Karpas-422 (cell line): ENCODE results near the gene PPME1. TPM values are rescaled to one million over a fixed set of nuclear protein-coding genes. Genes with fewer than 3 reads are reported as not detected.

Experiments used
- DNase-seq: peaks from one replicate; pipeline ENCODE4 v3.0.0-alpha.2; 2015
- H2AFZ ChIP-seq: fragments of 200-600 bp; sonication (generic); 2 replicates; pipeline ENCODE4 v1.6.1; 2014; ENCODE audit warnings: antibody characterized with exemption, low read length, mixed read lengths
- H3K27ac ChIP-seq: fragments of 200-600 bp; sonication (generic); 2 replicates; pipeline ENCODE4 v1.5.1; 2014; ENCODE audit warnings: mild to moderate bottlenecking, low read length, moderate library complexity
- H3K27me3 ChIP-seq: fragments of 200-600 bp; sonication (generic); 2 replicates; pipeline ENCODE4 v1.6.1; 2014; ENCODE audit warnings: low read length, mixed read lengths
- H3K36me3 ChIP-seq: fragments of 200-600 bp; sonication (generic); 2 replicates; pipeline ENCODE4 v1.6.1; 2014; ENCODE audit warnings: low read length, mixed read lengths; ENCODE audit not compliant: insufficient read depth
- H3K4me1 ChIP-seq: fragments of 200-600 bp; sonication (generic); 2 replicates; pipeline ENCODE4 v1.6.1; 2014; ENCODE audit warnings: mild to moderate bottlenecking, low read length, mixed read lengths
- H3K4me2 ChIP-seq: fragments of 200-600 bp; sonication (generic); 2 replicates; pipeline ENCODE4 v1.6.1; 2014; ENCODE audit warnings: low read length, low read depth, mild to moderate bottlenecking; ENCODE audit not compliant: poor library complexity, severe bottlenecking
- H3K4me3 ChIP-seq: fragments of 200-600 bp; sonication (generic); 2 replicates; pipeline ENCODE4 v1.5.1; 2014; ENCODE audit warnings: mild to moderate bottlenecking, antibody characterized with exemption, low read length, mixed read lengths
- H3K79me2 ChIP-seq: fragments of 200-600 bp; sonication (generic); 2 replicates; pipeline ENCODE4 v1.6.1; 2014; ENCODE audit warnings: mild to moderate bottlenecking, low read length, mixed read lengths
- H3K9ac ChIP-seq: fragments of 200-600 bp; sonication (generic); 2 replicates; pipeline ENCODE4 v1.6.0; 2014; ENCODE audit warnings: low read length
- H3K9me2 ChIP-seq: fragments of 200-600 bp; sonication (generic), shearing (Covaris generic); replicated peaks from 2 replicates; pipeline ENCODE4 v1.6.0; 2014; ENCODE audit warnings: mild to moderate bottlenecking, low read length, moderate library complexity; ENCODE audit not compliant: insufficient read depth
- H3K9me3 ChIP-seq: fragments of 300-700, 200-600 bp; sonication (generic); 2 replicates; pipeline ENCODE4 v1.6.1; 2014; ENCODE audit warnings: low read length, mixed read lengths
- H4K20me1 ChIP-seq: fragments of 200-600 bp; sonication (generic); 2 replicates; pipeline ENCODE4 v1.6.1; 2014; ENCODE audit warnings: mild to moderate bottlenecking, antibody characterized with exemption, low read length, low read depth; ENCODE audit not compliant: insufficient read depth
- total RNA-seq: library from RNA; depleted of rRNA; stranded (reverse); fragments of >200 nt; shearing (Covaris generic); gene quantifications from 2 replicates; pipeline ENCODE4 v1.2.3, GENCODE V29; 2014; ENCODE audit warnings: low replicate concordance

PPME1 gene
- total RNA-seq, 1 experiment from 2014 or later, result 59.1 TPM

- DNase-seq, result no peak
- no peaks in the 10 kb centered on the region for H3K9me2 ChIP-seq
- peaks cover 17% of the 10 kb centered on the region; the same call in 1 of the 2 replicates for H3K36me3 ChIP-seq
- no peaks in the 10 kb centered on the region for H3K27me3 ChIP-seq
- no peak overlapping the region for H3K4me3 ChIP-seq
- H3K4me1 ChIP-seq, result no peaks in the 10 kb centered on the region
- H3K4me2 ChIP-seq, result no peak overlapping the region
- H2AFZ ChIP-seq, result no peak overlapping the region
- no peaks in the 10 kb centered on the region for H4K20me1 ChIP-seq
- peaks cover 69% of the 10 kb centered on the region for H3K79me2 ChIP-seq
- no peak overlapping the region for H3K9ac ChIP-seq
- no peak overlapping the region for H3K27ac ChIP-seq
- no peaks in the 10 kb centered on the region for H3K9me3 ChIP-seq
These were observed 26.5 kb upstream of the PPME1 start for GRCh38 chr11:74144592-74144991.

DNA sequence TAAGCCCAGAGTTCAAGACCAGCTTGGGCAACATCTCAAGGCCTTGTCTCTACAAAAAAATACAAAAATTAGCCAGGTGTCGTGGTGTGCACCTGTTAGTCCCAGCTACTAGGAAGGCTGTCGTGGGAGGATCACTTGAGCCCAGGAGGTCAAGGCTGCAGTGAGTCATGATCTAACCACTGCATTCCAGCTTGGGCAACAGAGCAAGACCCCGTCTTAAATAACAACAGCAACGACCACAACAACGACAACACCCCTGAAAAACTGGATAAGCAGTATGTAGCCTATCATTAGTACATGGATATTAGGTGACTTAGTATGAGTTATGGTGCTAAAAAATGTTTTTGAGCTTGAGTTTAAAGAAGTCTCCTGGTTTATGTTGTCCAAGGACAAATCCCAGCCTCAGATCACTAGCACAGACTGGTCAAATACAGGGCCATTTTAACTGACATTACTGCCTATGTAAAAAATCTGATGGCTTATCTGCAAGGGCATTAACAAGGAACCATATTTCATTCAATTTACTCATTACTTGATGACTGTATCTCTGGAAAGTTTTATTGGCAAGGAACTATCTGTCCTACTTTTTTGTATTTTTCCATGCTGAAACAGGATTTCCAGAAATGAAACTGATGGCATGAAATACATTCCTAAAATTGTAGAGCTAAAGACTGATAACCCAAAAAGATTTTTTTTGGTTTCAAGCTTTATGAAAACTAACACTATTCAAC, 23.7 kb upstream of the PPME1 start:
- Histone ChIP-seq H3K9me2 (no peaks in the 10 kb centered on the region), H3K9me3 (no peaks in the 10 kb centered on the region), H3K9ac (no peak overlapping the region), H3K4me1 (no peaks in the 10 kb centered on the region), H3K27me3 (no peaks in the 10 kb centered on the region), H3K4me3 (no peak overlapping the region), H2AFZ (no peak overlapping the region), H4K20me1 (no peaks in the 10 kb centered on the region), H3K27ac (no peak overlapping the region), H3K4me2 (no peak overlapping the region), H3K79me2 (peaks cover 69% of the 10 kb centered on the region), H3K36me3 (peaks cover 17% of the 10 kb centered on the region; the same call in 1 of the 2 replicates)
- DNase-seq, result no peak

DNA sequence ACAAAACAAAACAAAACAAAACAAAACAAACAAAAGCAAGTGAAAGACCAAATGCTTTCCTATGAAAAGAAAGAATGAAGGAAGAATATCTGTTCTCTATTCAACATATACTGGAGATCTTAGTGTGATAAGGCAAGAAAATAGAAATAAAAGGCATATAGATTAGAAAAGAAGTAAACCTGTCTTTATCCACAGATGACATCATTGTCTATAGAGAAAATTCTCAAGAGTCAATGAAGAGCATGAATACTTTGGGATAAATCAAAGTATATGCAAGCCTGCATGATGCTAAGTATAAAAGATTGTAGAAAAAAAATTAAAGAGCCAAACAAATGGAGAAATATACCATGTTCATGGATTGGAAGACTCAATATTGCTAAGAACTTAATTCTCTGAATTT, 17.9 kb upstream of the PPME1 start:
- H3K27me3 ChIP-seq, result no peaks in the 10 kb centered on the region
- H3K27ac ChIP-seq, result no peak overlapping the region
- H3K4me3 ChIP-seq, result no peak overlapping the region
- H3K9me2 ChIP-seq, result no peaks in the 10 kb centered on the region
- H3K79me2 ChIP-seq, result peaks cover 87% of the 10 kb centered on the region
- H3K4me2 ChIP-seq, result no peak overlapping the region
- DNase-seq, result no peak
- no peak overlapping the region for H2AFZ ChIP-seq
- no peaks in the 10 kb centered on the region for H3K9me3 ChIP-seq
- H3K36me3 ChIP-seq, result peaks cover 28% of the 10 kb centered on the region
- H4K20me1 ChIP-seq, result no peaks in the 10 kb centered on the region
- H3K4me1 ChIP-seq, result no peaks in the 10 kb centered on the region; the same call in 1 of the 2 replicates
- no peak overlapping the region for H3K9ac ChIP-seq

DNA sequence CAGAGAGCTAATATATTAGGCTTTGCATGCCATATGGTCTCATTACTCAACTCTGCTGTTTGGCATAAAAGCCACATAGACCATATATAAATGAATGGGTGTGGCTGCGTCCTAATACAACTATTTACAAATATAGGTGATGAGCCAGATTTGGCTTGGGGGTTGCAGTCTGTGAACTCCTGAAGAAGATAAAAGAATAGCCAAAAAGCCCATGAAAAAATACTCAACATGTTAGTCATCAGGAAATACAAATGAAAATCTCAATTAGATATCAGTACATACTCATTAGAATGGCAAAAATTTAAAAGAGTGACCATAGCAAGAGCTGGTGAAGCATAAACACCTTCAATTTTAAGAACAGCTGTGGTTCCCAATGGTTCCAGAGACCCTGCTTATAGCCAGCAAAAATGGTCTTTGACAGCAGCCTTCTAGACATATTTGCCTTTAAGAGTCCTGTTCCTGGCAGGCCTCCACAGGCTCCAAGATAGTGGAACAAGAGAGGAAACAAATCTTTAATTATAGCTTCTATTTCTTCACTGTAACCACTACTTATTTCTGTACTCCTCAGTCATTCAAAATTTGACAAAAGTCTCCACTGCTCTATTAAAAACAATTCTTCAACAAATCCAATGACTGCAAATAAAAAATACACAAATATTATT, 16.3 kb upstream of the PPME1 start:
- H3K9ac ChIP-seq, result no peak overlapping the region
- no peak overlapping the region for H3K27ac ChIP-seq
- H2AFZ ChIP-seq, result no peak overlapping the region
- DNase-seq, result no peak
- no peaks in the 10 kb centered on the region; the same call in 1 of the 2 replicates for H3K4me1 ChIP-seq
- peaks cover 84% of the 10 kb centered on the region for H3K79me2 ChIP-seq
- no peaks in the 10 kb centered on the region for H3K27me3 ChIP-seq
- H3K4me2 ChIP-seq, result no peak overlapping the region
- H3K36me3 ChIP-seq, result peaks cover 36% of the 10 kb centered on the region
- no peaks in the 10 kb centered on the region for H3K9me3 ChIP-seq
- H3K9me2 ChIP-seq, result no peaks in the 10 kb centered on the region
- H4K20me1 ChIP-seq, result no peaks in the 10 kb centered on the region
- H3K4me3 ChIP-seq, result no peak overlapping the region

DNA sequence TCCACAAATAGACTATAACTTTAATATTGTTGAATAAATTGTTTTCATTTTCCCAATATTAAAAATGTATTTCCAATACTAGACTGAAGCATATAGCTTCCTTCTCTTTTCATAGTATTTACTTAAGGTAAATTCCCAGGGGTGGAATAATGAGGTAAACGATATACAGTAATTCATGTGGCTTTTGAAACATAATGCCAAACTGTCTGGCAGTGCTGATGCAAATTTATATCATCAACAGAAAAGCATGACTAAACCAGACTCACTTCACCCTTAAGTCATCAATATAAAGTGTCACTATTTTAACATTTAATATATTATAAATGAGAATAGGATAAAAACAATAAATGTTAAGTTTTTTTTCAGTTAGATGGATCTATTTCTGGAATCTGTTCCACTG, 13.9 kb upstream of the PPME1 start:
- peaks cover 92% of the 10 kb centered on the region for H3K79me2 ChIP-seq
- no peak overlapping the region for H3K9ac ChIP-seq
- H3K9me2 ChIP-seq, result no peaks in the 10 kb centered on the region
- H4K20me1 ChIP-seq, result no peaks in the 10 kb centered on the region
- H3K27ac ChIP-seq, result no peak overlapping the region
- no peak for DNase-seq
- no peak overlapping the region for H3K4me2 ChIP-seq
- peaks cover 53% of the 10 kb centered on the region for H3K36me3 ChIP-seq
- no peaks in the 10 kb centered on the region for H3K27me3 ChIP-seq
- no peak overlapping the region for H3K4me3 ChIP-seq
- H3K9me3 ChIP-seq, result no peaks in the 10 kb centered on the region
- H3K4me1 ChIP-seq, result peaks cover 7% of the 10 kb centered on the region
- H2AFZ ChIP-seq, result no peak overlapping the region

DNA sequence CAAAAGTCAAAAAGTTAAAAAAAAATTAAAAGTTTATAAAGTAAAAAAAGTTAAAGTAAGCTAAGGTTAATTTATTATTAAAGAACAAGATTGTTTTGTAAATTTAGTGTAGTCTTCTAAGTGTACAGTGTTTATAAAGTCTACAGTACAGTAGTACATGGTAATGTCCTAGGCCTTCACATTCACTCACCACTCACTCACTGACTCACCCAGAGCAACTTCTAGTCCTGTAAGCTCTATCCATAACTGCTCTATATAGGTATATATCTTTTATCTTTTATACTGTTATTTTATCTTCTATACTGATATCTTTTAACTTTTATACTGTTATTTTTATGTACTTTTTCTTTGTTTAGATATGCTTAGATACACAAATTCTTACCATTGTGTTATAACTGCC, 11.4 kb upstream of the PPME1 start:
- no peaks in the 10 kb centered on the region for H3K9me2 ChIP-seq
- H3K9me3 ChIP-seq, result no peaks in the 10 kb centered on the region
- no peak overlapping the region for H3K4me3 ChIP-seq
- H3K79me2 ChIP-seq, result peaks cover 87% of the 10 kb centered on the region
- peaks cover 46% of the 10 kb centered on the region for H3K36me3 ChIP-seq
- no peaks in the 10 kb centered on the region for H3K27me3 ChIP-seq
- no peak overlapping the region for H2AFZ ChIP-seq
- H3K9ac ChIP-seq, result no peak overlapping the region
- peaks cover 32% of the 10 kb centered on the region for H3K4me1 ChIP-seq
- H3K4me2 ChIP-seq, result no peak overlapping the region
- H3K27ac ChIP-seq, result no peak overlapping the region
- no peaks in the 10 kb centered on the region for H4K20me1 ChIP-seq
- DNase-seq, result no peak

DNA sequence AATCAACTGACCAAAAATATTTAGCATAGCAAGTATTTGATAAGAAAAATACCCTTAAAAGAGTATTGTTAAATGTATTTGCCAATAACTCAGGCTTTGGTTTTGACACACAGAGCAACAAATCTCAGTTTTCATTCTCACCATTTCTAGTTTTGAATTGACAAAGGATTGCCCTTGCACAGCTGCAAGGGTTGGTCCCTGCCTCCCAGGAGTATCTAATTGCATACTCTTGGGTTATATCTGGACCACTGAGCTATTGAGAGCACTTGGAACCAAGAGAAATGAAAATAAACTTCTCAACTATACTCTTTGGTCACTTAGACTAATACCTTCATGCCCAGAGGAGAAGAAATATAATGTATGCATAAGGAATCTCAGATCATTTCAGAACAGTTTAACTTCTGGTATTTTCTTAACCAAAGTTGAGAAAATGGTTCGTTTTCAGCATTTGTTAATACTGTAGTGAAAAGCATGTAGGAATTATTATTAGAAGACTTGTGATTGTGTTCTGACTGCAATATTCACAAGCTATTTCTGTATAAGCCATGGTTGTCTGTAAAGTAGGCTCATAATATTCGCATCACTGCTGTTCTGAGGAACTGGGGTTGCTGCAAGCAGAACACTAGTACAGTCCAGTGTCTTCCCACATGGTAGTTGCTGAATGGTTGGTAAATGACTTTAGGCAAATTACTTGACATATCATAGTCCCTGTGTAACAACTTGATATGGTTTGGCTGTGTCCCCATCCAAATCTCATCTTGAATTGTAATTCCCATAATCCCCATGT, 8.2 kb upstream of the PPME1 start:
- Histone ChIP-seq H3K4me1 (peaks cover 45% of the 10 kb centered on the region), H4K20me1 (no peaks in the 10 kb centered on the region), H3K4me3 (peak overlapping the region; percentile 17), H3K9me3 (no peaks in the 10 kb centered on the region), H3K9ac (peak overlapping the region; percentile 11; the same call in 1 of the 2 replicates), H3K27me3 (no peaks in the 10 kb centered on the region), H3K9me2 (no peaks in the 10 kb centered on the region), H3K27ac (peak overlapping the region; percentile 89), H3K4me2 (peak overlapping the region; percentile 54), H2AFZ (no peak overlapping the region), H3K36me3 (peaks cover 54% of the 10 kb centered on the region), H3K79me2 (peaks cover 76% of the 10 kb centered on the region)
- peak; percentile 72 for DNase-seq

- H3K27me3 ChIP-seq, result no peaks in the 10 kb centered on the region
- H3K36me3 ChIP-seq, result peaks cover 32% of the 10 kb centered on the region
- H4K20me1 ChIP-seq, result no peaks in the 10 kb centered on the region; the same call in 1 of the 2 replicates
- no peaks in the 10 kb centered on the region for H3K9me2 ChIP-seq
- no peak for DNase-seq
- H3K9ac ChIP-seq, result peak overlapping the region; percentile 89
- peak overlapping the region; percentile 84; the same call in 1 of the 2 replicates for H3K27ac ChIP-seq
- H3K79me2 ChIP-seq, result peaks cover 79% of the 10 kb centered on the region
- H2AFZ ChIP-seq, result no peak overlapping the region
- peaks cover 57% of the 10 kb centered on the region for H3K4me1 ChIP-seq
- H3K9me3 ChIP-seq, result no peaks in the 10 kb centered on the region
- peak overlapping the region; percentile 93 for H3K4me2 ChIP-seq
- H3K4me3 ChIP-seq, result peak overlapping the region; percentile 93
These were observed 2.3 kb upstream of the PPME1 start for GRCh38 chr11:74168838-74169237.
